ENCODE measurements around the gene MAN2B2. TPM values are rescaled to one million over a fixed set of nuclear protein-coding genes. Genes with fewer than 3 reads are reported as not detected.

MAN2B2 gene
- total and polyA plus RNA-seq, 2 of the 8 experiments (the other 6 are each of a cell fraction or from before 2014, with no cell fraction given): 3.3 to 4.0 TPM

GRCh38 chr4:6633091-6633906, 58.3 kb downstream of the MAN2B2 start:
- Histone ChIP-seq H4K5ac (ENCODE audit: insufficient read length, low read depth, low read length) (no peak overlapping the region), H2AK5ac (ENCODE audit: low read depth, low read length) (no peak overlapping the region), H3K18ac (ENCODE audit: extremely low read depth, low read length) (no peak overlapping the region), H3K4me3 (ENCODE audit: extremely low read depth in 1 of 4, insufficient read depth in 2 of 4, low read depth in 3 of 4, low read length in 4 of 4) (no peak overlapping the region), H3K79me2 (ENCODE audit: control insufficient read depth in 1 of 2, insufficient read depth in 2 of 2, low read length in 2 of 2) (no peaks in the 10 kb centered on the region), H3K56ac (replicated peaks; ENCODE audit: insufficient read length, low read depth, low read length) (no peak overlapping the region), H4K8ac (ENCODE audit: extremely low read depth, insufficient read depth, low read length) (no peak overlapping the region), H3K79me1 (ENCODE audit: low read depth, low read length) (no peaks in the 10 kb centered on the region), H3K9ac (replicated peaks in 1 of 4; ENCODE audit: extremely low read depth in 1 of 4, low read depth in 3 of 4, low read length in 3 of 4) (no peak overlapping the region), H2BK5ac (ENCODE audit: low read depth, low read length) (no peak overlapping the region), H3K27ac (ENCODE audit: low read depth, low read length) (no peak overlapping the region), H3K27me3 (replicated peaks in 1 of 4; ENCODE audit: control insufficient read depth in 3 of 4, extremely low read depth in 1 of 4, insufficient read depth in 3 of 4, low read length in 3 of 4) (no peaks in the 10 kb centered on the region), H3K4me2 (ENCODE audit: insufficient read depth in 1 of 2, low read depth in 2 of 2, low read length in 2 of 2) (no peak overlapping the region), H4K91ac (replicated peaks; ENCODE audit: insufficient read length, low read length) (no peak overlapping the region), H2BK20ac (ENCODE audit: low read length) (no peak overlapping the region), H3K36me3 (ENCODE audit: control insufficient read depth in 2 of 4, insufficient read depth in 4 of 4, low read length in 3 of 4) (no peaks in the 10 kb centered on the region), H3K23me2 (ENCODE audit: low read depth, low read length) (no peaks in the 10 kb centered on the region), H2BK120ac (replicated peaks; ENCODE audit: low read depth, low read length) (no peak overlapping the region), H3K4ac (replicated peaks; ENCODE audit: insufficient read length, low read depth, low read length) (no peak overlapping the region), H2BK15ac (ENCODE audit: low read length) (no peak overlapping the region), H3K9me3 (ENCODE audit: insufficient read depth in 2 of 2, low read depth in 1 of 2, low read length in 1 of 2) (no peaks in the 10 kb centered on the region), H3K4me1 (replicated peaks in 1 of 4; ENCODE audit: control insufficient read depth in 3 of 4, insufficient read depth in 4 of 4, low read length in 3 of 4) (no peaks in the 10 kb centered on the region; a peak in 1 of 7 replicates), H2BK12ac (ENCODE audit: low read depth, low read length) (0 out of 2 replicates have a peak overlapping the region, but pooled peaks have one; percentile 27), H2AFZ (ENCODE audit: low read length) (no peak overlapping the region), H3K23ac (ENCODE audit: insufficient read length) (no peak overlapping the region), H3K14ac (ENCODE audit: insufficient read length) (no peak overlapping the region), H4K20me1 (replicated peaks in 1 of 2; ENCODE audit: control insufficient read depth in 1 of 2, insufficient read depth in 2 of 2, low read length in 2 of 2) (no peaks in the 10 kb centered on the region)
- ChIA-PET CTCF (ENCODE audit: partially characterized antibody) (interaction anchor here (0.8 to 1.8 kb wide), 5 partner anchors 9 to 240 kb away, joined by 3 to 6 read pairs (median 3); no protein-coding TSS in a partner anchor), POLR2A (ENCODE audit: partially characterized antibody) (interaction anchor here (0.7 to 1.8 kb wide), 5 partner anchors 9 to 340 kb away, joined by 4 to 10 read pairs (median 4); a partner anchor contains a TSS)
- FAIRE-seq (no peak), DNase-seq (ENCODE audit: low read depth in 1 of 2, low spot score in 2 of 2) (no peak)
- WGBS, 2 experiments (ENCODE audit: extremely low coverage in 1 of 2, insufficient coverage in 1 of 2, insufficient read length in 1 of 2, insufficient replicate concordance in 2 of 2, low coverage in 1 of 2, low lambda C conversion rate in 2 of 2, missing lambda C conversion rate in 1 of 2): 80% methylated on average over 10 of the region's 10 CpGs; no CpG with 5 or more reads in 1 of the 2 experiments
- TF ChIP-seq CEBPB (IDR thresholded peaks at IDR 0.05; ENCODE audit: low read depth, low read length) (peak; percentile 81), SP4 (IDR thresholded peaks at IDR 0.05; ENCODE audit: low read length) (no peak), SAP30 (IDR thresholded peaks at IDR 0.05; ENCODE audit: insufficient read depth, insufficient replicate concordance, low read length) (no peak), SIRT6 (IDR thresholded peaks at IDR 0.05; ENCODE audit: low read length) (no peak)

Data from H1 (cell line).